Endothelial cell of umbilical vein (primary cell): ENCODE results near the gene PLCB4.

ENCODE experiments used
- EZH2 ChIP-seq: IDR thresholded peaks from 2 replicates; pipeline ENCODE4 v1.6.1; 2012; ENCODE audit warnings: borderline replicate concordance, low read depth, mild to moderate bottlenecking, moderate library complexity, low read length, inconsistent platforms; ENCODE audit not compliant: severe bottlenecking
- JUN ChIP-seq: IDR thresholded peaks from 2 replicates; pipeline ENCODE4 v1.6.1; 2011; ENCODE audit warnings: borderline replicate concordance, low read depth; ENCODE audit not compliant: insufficient read length, insufficient read depth
- MYC ChIP-seq: IDR thresholded peaks from one replicate; pipeline ENCODE4 v1.6.1; 2011; ENCODE audit warnings: mild to moderate bottlenecking, low read depth, low read length
- POLR2A ChIP-seq: IDR thresholded peaks from 2 replicates; pipeline ENCODE4 v1.6.1; 2012; ENCODE audit warnings: low read depth, mild to moderate bottlenecking, control low read depth, low read length
- POLR2AphosphoS5 ChIP-seq: IDR thresholded peaks from 2 replicates; pipeline ENCODE4 v1.6.1; 2012; ENCODE audit warnings: low read depth, mild to moderate bottlenecking, control low read depth, low read length, moderate library complexity; ENCODE audit not compliant: insufficient read depth
- TF ChIP-seq, protein P1 (sequence below), 2 donors: IDR thresholded peaks; 1 replicate in 1 of 2; 2 replicates in 1 of 2; pipeline ENCODE4 v1.5.1; 2011; ENCODE audit warnings: low read length in 2 of 2, mild to moderate bottlenecking in 2 of 2, moderate library complexity in 2 of 2, control low read depth in 1 of 2, inconsistent platforms in 1 of 2, low read depth in 1 of 2; ENCODE audit not compliant: insufficient read depth in 1 of 2; ENCODE audit errors: extremely low read depth in 1 of 2

DNA sequence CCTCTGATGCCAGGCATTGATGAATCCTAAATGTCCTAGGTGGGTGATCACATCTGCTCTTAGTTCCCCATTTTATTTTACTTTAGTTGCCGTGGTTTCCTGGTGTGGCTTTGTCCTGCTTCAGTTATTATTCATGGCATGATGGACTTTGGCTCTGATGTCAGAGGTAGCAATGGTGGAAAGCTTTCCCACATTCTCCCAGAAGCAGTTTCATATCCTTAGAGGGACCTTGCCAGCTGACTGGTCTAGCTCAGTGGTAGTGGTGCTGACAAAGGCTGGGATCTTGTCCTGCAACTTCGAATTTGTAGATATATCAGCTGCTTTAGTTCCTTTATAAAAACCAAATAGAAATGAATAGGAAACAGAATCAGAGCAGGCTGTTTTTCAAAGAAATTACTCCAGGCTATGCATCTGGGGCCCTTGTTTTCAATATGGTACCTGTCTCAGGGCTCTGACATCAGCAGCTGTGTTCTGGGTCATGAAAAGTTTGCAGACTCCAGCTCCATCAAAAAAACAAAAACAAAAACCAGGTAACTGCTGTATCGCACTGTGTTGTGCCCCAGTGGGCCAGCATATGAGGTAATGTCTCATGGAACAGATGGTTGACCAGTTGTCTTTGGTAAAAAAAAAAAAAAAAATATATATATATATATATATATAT lies 133.7 kb downstream of the PLCB4 start:
- TF ChIP-seq MYC (no peak), POLR2A (no peak), POLR2AphosphoS5 (no peak), JUN (no peak), EZH2 (no peak)
- TF ChIP-seq, protein P1, sequence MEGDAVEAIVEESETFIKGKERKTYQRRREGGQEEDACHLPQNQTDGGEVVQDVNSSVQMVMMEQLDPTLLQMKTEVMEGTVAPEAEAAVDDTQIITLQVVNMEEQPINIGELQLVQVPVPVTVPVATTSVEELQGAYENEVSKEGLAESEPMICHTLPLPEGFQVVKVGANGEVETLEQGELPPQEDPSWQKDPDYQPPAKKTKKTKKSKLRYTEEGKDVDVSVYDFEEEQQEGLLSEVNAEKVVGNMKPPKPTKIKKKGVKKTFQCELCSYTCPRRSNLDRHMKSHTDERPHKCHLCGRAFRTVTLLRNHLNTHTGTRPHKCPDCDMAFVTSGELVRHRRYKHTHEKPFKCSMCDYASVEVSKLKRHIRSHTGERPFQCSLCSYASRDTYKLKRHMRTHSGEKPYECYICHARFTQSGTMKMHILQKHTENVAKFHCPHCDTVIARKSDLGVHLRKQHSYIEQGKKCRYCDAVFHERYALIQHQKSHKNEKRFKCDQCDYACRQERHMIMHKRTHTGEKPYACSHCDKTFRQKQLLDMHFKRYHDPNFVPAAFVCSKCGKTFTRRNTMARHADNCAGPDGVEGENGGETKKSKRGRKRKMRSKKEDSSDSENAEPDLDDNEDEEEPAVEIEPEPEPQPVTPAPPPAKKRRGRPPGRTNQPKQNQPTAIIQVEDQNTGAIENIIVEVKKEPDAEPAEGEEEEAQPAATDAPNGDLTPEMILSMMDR (IDR thresholded peaks at IDR 0.05; ENCODE audit: extremely low read depth in 1 of 2, insufficient read depth in 1 of 2, low read depth in 1 of 2, low read length in 2 of 2), result no peak
